RWPE2 (cell line): ENCODE data around the gene SDCCAG8.
A peak's percentile ranks its signal among the peaks of the same experiment; 100 is the strongest.

Experiments
- ATAC-seq: fragments of 200-7000 bp; cut with Tn5 transposase; 3 replicates; pipeline ENCODE4 v1.9.1; 2021; ENCODE audit warnings: low read depth
- DNase-seq: peaks from one replicate; pipeline ENCODE4 v3.0.0-alpha.2; 2020; ENCODE audit warnings: low spot score
- H3K27ac ChIP-seq: fragments of 450-650 bp; 2 replicates; pipeline ENCODE4 v1.5.1; 2017; ENCODE audit warnings: mild to moderate bottlenecking; ENCODE audit not compliant: poor library complexity, severe bottlenecking
- H3K27me3 ChIP-seq: fragments of 250-450 bp; sonication (Bioruptor Pico); 2 replicates; pipeline ENCODE4 v1.5.1; 2021; ENCODE audit warnings: mild to moderate bottlenecking, moderate library complexity; ENCODE audit not compliant: insufficient read depth, poor library complexity, severe bottlenecking
- H3K36me3 ChIP-seq: fragments of 250-450 bp; sonication (Bioruptor Pico); 2 replicates; pipeline ENCODE4 v1.5.1; 2020; ENCODE audit warnings: low read depth, mild to moderate bottlenecking, moderate library complexity
- H3K4me1 ChIP-seq: fragments of 250-450 bp; sonication (Bioruptor Pico); 2 replicates; pipeline ENCODE4 v1.5.1; 2021; ENCODE audit warnings: mild to moderate bottlenecking, moderate library complexity; ENCODE audit not compliant: insufficient read depth, poor library complexity, severe bottlenecking
- H3K4me3 ChIP-seq: fragments of 250-450 bp; sonication (Bioruptor Pico); 2 replicates; pipeline ENCODE4 v1.5.1; 2021; ENCODE audit warnings: mild to moderate bottlenecking, moderate library complexity; ENCODE audit not compliant: severe bottlenecking
- H3K9me3 ChIP-seq: fragments of 250-450 bp; sonication (Bioruptor Pico); 2 replicates; pipeline ENCODE4 v1.5.1; 2021; ENCODE audit warnings: mild to moderate bottlenecking, moderate library complexity; ENCODE audit not compliant: severe bottlenecking
- CTCF ChIP-seq: fragments of 450-650 bp; IDR thresholded peaks from one replicate; pipeline ENCODE4 v1.5.1; 2017; ENCODE audit warnings: mild to moderate bottlenecking, moderate library complexity; ENCODE audit not compliant: poor library complexity, severe bottlenecking

SDCCAG8 gene

GRCh38 chr1:243508303-243508713 lies 252.5 kb downstream of the SDCCAG8 start:
- Histone ChIP-seq H3K9me3 (no peaks in the 10 kb centered on the region), H3K27ac (no peak overlapping the region), H3K27me3 (no peaks in the 10 kb centered on the region), H3K36me3 (no peaks in the 10 kb centered on the region), H3K4me1 (no peaks in the 10 kb centered on the region), H3K4me3 (no peak overlapping the region)
- no peak for DNase-seq
- ATAC-seq = no peak
- TF ChIP-seq CTCF = no peak

GRCh38 chr1:243508943-243509342 lies 253.1 kb downstream of the SDCCAG8 start:
- no peak for ATAC-seq

GRCh38 chr1:243510928-243511327 lies 255.1 kb downstream of the SDCCAG8 start:
- Histone ChIP-seq H3K27me3 (no peaks in the 10 kb centered on the region), H3K36me3 (no peaks in the 10 kb centered on the region), H3K4me3 (no peak overlapping the region), H3K4me1 (no peaks in the 10 kb centered on the region), H3K27ac (no peak overlapping the region), H3K9me3 (no peaks in the 10 kb centered on the region)
- ATAC-seq (no peak), DNase-seq (no peak)
- no peak for TF ChIP-seq CTCF

More at GRCh38 chr1:243508943-243509342, 253.1 kb downstream of the SDCCAG8 start:
- TF ChIP-seq CTCF = no peak
- Histone ChIP-seq H3K4me1 (no peaks in the 10 kb centered on the region), H3K27ac (no peak overlapping the region), H3K9me3 (no peaks in the 10 kb centered on the region), H3K36me3 (no peaks in the 10 kb centered on the region), H3K27me3 (no peaks in the 10 kb centered on the region), H3K4me3 (no peak overlapping the region)
- DNase-seq = no peak

- Histone ChIP-seq H3K27ac (no peak overlapping the region), H3K4me3 (no peak overlapping the region), H3K27me3 (no peaks in the 10 kb centered on the region), H3K4me1 (no peaks in the 10 kb centered on the region), H3K36me3 (peaks cover 8% of the 10 kb centered on the region; the same call in 1 of the 2 replicates), H3K9me3 (no peaks in the 10 kb centered on the region)
- ATAC-seq (0 out of 3 replicates have a peak, but pooled peaks have one; percentile 27), DNase-seq (no peak)
- no peak for TF ChIP-seq CTCF
Measured at GRCh38 chr1:243513726-243514491, 258.1 kb downstream of the SDCCAG8 start.

- no peak overlapping the region for H3K4me3 ChIP-seq
- H3K9me3 ChIP-seq = no peaks in the 10 kb centered on the region
- H3K4me1 ChIP-seq = no peaks in the 10 kb centered on the region
- DNase-seq (no peak), ATAC-seq (no peak)
- TF ChIP-seq CTCF = no peak
- no peaks in the 10 kb centered on the region for H3K27me3 ChIP-seq
- no peak overlapping the region for H3K27ac ChIP-seq
- peaks cover 8% of the 10 kb centered on the region; the same call in 1 of the 2 replicates for H3K36me3 ChIP-seq
Measured at GRCh38 chr1:243514927-243515326, 259.1 kb downstream of the SDCCAG8 start.
